ENCODE measurements around the gene AFP. TPM values are rescaled to one million over a fixed set of nuclear protein-coding genes. Genes with fewer than 3 reads are reported as not detected.

Gene AFP
- total and polyA plus RNA-seq, 2 of the 13 experiments (the other 11 are each of a cell fraction or from before 2014, with no cell fraction given), result 9,434 to 13,105 TPM

GRCh38 chr4:73407227-73407673 is 28.8 kb upstream of the AFP start (continued):
- no peak for TF ChIP-seq GMEB2 (CRISPR knock-in tag; IDR thresholded peaks at IDR 0.05; ENCODE audit: low read depth)
- TF ChIP-seq ZNF737 (CRISPR knock-in tag; IDR thresholded peaks at IDR 0.05; ENCODE audit: borderline replicate concordance), result no peak
- TF ChIP-seq E2F1 (CRISPR knock-in tag; IDR thresholded peaks at IDR 0.05), result 0 out of 2 replicates have a peak, but pooled peaks have one; percentile 48
- no peak for TF ChIP-seq BCL6 (CRISPR knock-in tag; IDR thresholded peaks at IDR 0.05)
- TF ChIP-seq XBP1 (CRISPR knock-in tag; IDR thresholded peaks at IDR 0.05), result 0 out of 2 replicates have a peak, but pooled peaks have one; percentile 32
- TF ChIP-seq RBM39 (IDR thresholded peaks at IDR 0.05; ENCODE audit: low read depth, low read length, poor library complexity, severe bottlenecking), result no peak
- TF ChIP-seq SMC3 (IDR thresholded peaks at IDR 0.05; ENCODE audit: low read length), result no peak
- peak; percentile 30; the same call in 1 of the 2 replicates for TF ChIP-seq NFIC (IDR thresholded peaks at IDR 0.05; ENCODE audit: low read length)
- TF ChIP-seq SALL2 (CRISPR knock-in tag; IDR thresholded peaks at IDR 0.05), result peak; percentile 41; the same call in 1 of the 2 replicates
- peak; percentile 57; the same call in 1 of the 2 replicates for TF ChIP-seq HNF4A (CRISPR knock-in tag; IDR thresholded peaks at IDR 0.05)
- TF ChIP-seq CREB1 (IDR thresholded peaks at IDR 0.05), result no peak
- TF ChIP-seq CREB1 (CRISPR knock-in tag; IDR thresholded peaks at IDR 0.05), result 0 out of 2 replicates have a peak, but pooled peaks have one; percentile 50
- TF ChIP-seq ZNF136 (CRISPR knock-in tag; IDR thresholded peaks at IDR 0.05; ENCODE audit: low read depth), result no peak
- TF ChIP-seq ZNF446 (CRISPR knock-in tag; IDR thresholded peaks at IDR 0.05), result 0 out of 2 replicates have a peak, but pooled peaks have one; percentile 30
- TF ChIP-seq ZFP90 (CRISPR knock-in tag; IDR thresholded peaks at IDR 0.05; ENCODE audit: borderline replicate concordance), result 0 out of 2 replicates have a peak, but pooled peaks have one; percentile 62
- TF ChIP-seq ZMYM3 (CRISPR knock-in tag; IDR thresholded peaks at IDR 0.05), result no peak
- TF ChIP-seq HOXA9 (CRISPR knock-in tag; IDR thresholded peaks at IDR 0.05; ENCODE audit: borderline replicate concordance), result 0 out of 2 replicates have a peak, but pooled peaks have one; percentile 47
- 0 out of 2 replicates have a peak, but pooled peaks have one; percentile 19 for TF ChIP-seq HDAC1 (CRISPR knock-in tag; IDR thresholded peaks at IDR 0.05)
- TF ChIP-seq, protein P1, sequence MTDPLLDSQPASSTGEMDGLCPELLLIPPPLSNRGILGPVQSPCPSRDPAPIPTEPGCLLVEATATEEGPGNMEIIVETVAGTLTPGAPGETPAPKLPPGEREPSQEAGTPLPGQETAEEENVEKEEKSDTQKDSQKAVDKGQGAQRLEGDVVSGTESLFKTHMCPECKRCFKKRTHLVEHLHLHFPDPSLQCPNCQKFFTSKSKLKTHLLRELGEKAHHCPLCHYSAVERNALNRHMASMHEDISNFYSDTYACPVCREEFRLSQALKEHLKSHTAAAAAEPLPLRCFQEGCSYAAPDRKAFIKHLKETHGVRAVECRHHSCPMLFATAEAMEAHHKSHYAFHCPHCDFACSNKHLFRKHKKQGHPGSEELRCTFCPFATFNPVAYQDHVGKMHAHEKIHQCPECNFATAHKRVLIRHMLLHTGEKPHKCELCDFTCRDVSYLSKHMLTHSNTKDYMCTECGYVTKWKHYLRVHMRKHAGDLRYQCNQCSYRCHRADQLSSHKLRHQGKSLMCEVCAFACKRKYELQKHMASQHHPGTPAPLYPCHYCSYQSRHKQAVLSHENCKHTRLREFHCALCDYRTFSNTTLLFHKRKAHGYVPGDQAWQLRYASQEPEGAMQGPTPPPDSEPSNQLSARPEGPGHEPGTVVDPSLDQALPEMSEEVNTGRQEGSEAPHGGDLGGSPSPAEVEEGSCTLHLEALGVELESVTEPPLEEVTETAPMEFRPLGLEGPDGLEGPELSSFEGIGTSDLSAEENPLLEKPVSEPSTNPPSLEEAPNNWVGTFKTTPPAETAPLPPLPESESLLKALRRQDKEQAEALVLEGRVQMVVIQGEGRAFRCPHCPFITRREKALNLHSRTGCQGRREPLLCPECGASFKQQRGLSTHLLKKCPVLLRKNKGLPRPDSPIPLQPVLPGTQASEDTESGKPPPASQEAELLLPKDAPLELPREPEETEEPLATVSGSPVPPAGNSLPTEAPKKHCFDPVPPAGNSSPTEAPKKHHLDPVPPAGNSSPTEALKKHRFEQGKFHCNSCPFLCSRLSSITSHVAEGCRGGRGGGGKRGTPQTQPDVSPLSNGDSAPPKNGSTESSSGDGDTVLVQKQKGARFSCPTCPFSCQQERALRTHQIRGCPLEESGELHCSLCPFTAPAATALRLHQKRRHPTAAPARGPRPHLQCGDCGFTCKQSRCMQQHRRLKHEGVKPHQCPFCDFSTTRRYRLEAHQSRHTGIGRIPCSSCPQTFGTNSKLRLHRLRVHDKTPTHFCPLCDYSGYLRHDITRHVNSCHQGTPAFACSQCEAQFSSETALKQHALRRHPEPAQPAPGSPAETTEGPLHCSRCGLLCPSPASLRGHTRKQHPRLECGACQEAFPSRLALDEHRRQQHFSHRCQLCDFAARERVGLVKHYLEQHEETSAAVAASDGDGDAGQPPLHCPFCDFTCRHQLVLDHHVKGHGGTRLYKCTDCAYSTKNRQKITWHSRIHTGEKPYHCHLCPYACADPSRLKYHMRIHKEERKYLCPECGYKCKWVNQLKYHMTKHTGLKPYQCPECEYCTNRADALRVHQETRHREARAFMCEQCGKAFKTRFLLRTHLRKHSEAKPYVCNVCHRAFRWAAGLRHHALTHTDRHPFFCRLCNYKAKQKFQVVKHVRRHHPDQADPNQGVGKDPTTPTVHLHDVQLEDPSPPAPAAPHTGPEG (CRISPR knock-in tag; IDR thresholded peaks at IDR 0.05), result no peak
- no peak for TF ChIP-seq ZNF792 (CRISPR knock-in tag; IDR thresholded peaks at IDR 0.05)
- no peak for TF ChIP-seq SIX4 (CRISPR knock-in tag; IDR thresholded peaks at IDR 0.05)
